ENCODE results near the gene SYVN1.
A peak's percentile ranks its signal among the peaks of the same experiment; 100 is the strongest.

Gene SYVN1

GRCh38 chr11:65114538-65115171, 19.7 kb downstream of the SYVN1 start:
- no peak overlapping the region for H3K4me3 ChIP-seq (ENCODE audit: low read depth, low read length)

- H3K4me3 ChIP-seq (ENCODE audit: low read depth, low read length): no peak overlapping the region
Observed at GRCh38 chr11:65113839-65114238, 20.5 kb downstream of the SYVN1 start.

- H3K4me3 ChIP-seq (ENCODE audit: low read depth, low read length): peak overlapping the region; percentile 8
Observed at GRCh38 chr11:65113361-65113756, 21.0 kb downstream of the SYVN1 start.

GRCh38 chr11:65112546-65113360, 21.6 kb downstream of the SYVN1 start:
- H3K4me3 ChIP-seq (ENCODE audit: low read depth, low read length): peak overlapping the region; percentile 65

- peak within 1 kb of the TSS; percentile 65 for H3K4me3 ChIP-seq (ENCODE audit: low read depth, low read length)
Observed at GRCh38 chr11:65111744-65112545, 22.4 kb downstream of the SYVN1 start, which contains the start of gene TM7SF2. TM7SF2 (plus strand) TSS chr11:65111872; CDS start chr11:65112016, 144 bp downstream.

GRCh38 chr11:65111159-65111743, 23.1 kb downstream of the SYVN1 start:
- no peak overlapping the region for H3K4me3 ChIP-seq (ENCODE audit: low read depth, low read length)

GRCh38 chr11:65110354-65110861, 23.9 kb downstream of the SYVN1 start:
- no peak overlapping the region for H3K4me3 ChIP-seq (ENCODE audit: low read depth, low read length)

- no peak overlapping the region for H3K4me3 ChIP-seq (ENCODE audit: low read depth, low read length)
Observed at GRCh38 chr11:65109231-65110198, 24.8 kb downstream of the SYVN1 start.

- no peak overlapping the region for H3K4me3 ChIP-seq (ENCODE audit: low read depth, low read length)
Observed at GRCh38 chr11:65108469-65109123, 25.7 kb downstream of the SYVN1 start.

GRCh38 chr11:65107751-65108468, 26.4 kb downstream of the SYVN1 start:
- H3K4me3 ChIP-seq (ENCODE audit: low read depth, low read length): no peak overlapping the region

- no peak overlapping the region for H3K4me3 ChIP-seq (ENCODE audit: low read depth, low read length)
Observed at GRCh38 chr11:65107078-65107477, 27.2 kb downstream of the SYVN1 start.

- no peak overlapping the region for H3K4me3 ChIP-seq (ENCODE audit: low read depth, low read length)
Observed at GRCh38 chr11:65104628-65105027, 29.7 kb downstream of the SYVN1 start.

GRCh38 chr11:65103476-65103875, 30.8 kb downstream of the SYVN1 start:
- H3K4me3 ChIP-seq (ENCODE audit: low read depth, low read length): no peak overlapping the region

GRCh38 chr11:65102142-65103095, 31.9 kb downstream of the SYVN1 start:
- H3K4me3 ChIP-seq (ENCODE audit: low read depth, low read length): no peak overlapping the region

- no peak overlapping the region for H3K4me3 ChIP-seq (ENCODE audit: low read depth, low read length)
Observed at GRCh38 chr11:65100674-65101350, 33.5 kb downstream of the SYVN1 start.

GRCh38 chr11:65096926-65097325, 37.4 kb downstream of the SYVN1 start:
- peak overlapping the region; percentile 4 for H3K4me3 ChIP-seq (ENCODE audit: low read depth, low read length)
